ENCODE measurements around the gene TCF4.

Gene TCF4

DNA sequence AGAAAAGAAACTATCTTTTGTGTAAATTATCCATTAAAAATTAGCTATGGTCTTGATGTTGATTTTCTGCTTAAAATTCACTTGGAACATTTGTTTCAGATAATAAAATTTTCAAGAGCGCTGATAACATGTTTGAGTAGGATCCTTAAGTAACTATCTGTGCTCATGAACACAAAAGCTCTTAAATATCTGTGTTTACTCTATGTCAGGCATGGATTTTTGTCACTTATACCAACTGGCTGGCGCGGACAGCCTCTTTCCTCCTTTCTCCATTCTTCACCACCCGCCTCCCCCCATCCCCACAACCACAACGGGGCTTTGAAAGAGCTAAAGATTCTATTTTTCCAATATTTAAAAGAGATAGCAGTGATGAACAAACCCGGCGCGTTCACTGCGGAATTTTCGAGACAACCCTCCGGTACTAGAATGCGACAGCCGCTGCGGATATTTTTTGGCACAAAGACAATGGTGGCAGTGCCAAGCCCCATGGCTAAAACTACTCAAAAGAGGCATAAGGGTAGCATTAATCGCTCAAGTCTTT lies 181.5 kb downstream of the TCF4 start:
- Histone ChIP-seq H3K27me3 (ENCODE audit: control insufficient read depth, insufficient read depth, low read length) (no peaks in the 10 kb centered on the region), H3K36me3 (ENCODE audit: control insufficient read depth, insufficient read depth, low read length) (no peaks in the 10 kb centered on the region), H3K4me3 (ENCODE audit: low read depth, low read length) (no peak overlapping the region), H3K27ac (ENCODE audit: low read depth, low read length) (no peak overlapping the region), H3K9ac (ENCODE audit: low read length) (no peak overlapping the region), H3K4me1 (ENCODE audit: control insufficient read depth, insufficient read depth, low read length) (peaks cover 64% of the 10 kb centered on the region), H3K9me3 (ENCODE audit: control insufficient read depth, insufficient read depth, low read depth, low read length) (no peaks in the 10 kb centered on the region)

DNA sequence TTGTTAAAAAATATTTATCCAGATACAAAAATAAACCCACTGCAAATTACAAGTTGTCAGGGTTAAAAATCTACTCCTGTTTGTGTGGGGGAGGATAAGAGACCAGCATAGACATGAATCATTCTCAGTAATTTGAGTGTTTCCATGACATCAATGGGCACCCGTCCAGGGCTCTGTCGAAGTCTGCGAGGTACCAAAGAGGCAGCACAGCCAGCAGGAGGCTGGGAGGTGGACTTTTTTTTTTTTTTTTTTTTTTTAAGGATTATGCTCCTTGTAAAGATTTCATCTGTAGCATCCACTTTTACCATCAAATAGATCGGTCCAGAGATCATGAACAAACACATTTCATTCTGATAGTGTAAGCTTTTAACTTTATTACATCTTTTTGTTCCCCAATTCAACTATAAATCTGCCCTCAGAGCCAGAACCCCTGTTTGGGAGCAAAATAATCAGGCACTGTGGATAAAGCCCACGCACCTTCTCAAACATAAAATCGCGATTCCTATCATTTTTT lies 182.0 kb downstream of the TCF4 start:
- Histone ChIP-seq H3K36me3 (ENCODE audit: control insufficient read depth, insufficient read depth, low read length) (no peaks in the 10 kb centered on the region), H3K9ac (ENCODE audit: low read length) (no peak overlapping the region), H3K27ac (ENCODE audit: low read depth, low read length) (no peak overlapping the region), H3K9me3 (ENCODE audit: control insufficient read depth, insufficient read depth, low read depth, low read length) (no peaks in the 10 kb centered on the region), H3K4me1 (ENCODE audit: control insufficient read depth, insufficient read depth, low read length) (peaks cover 70% of the 10 kb centered on the region), H3K27me3 (ENCODE audit: control insufficient read depth, insufficient read depth, low read length) (no peaks in the 10 kb centered on the region), H3K4me3 (ENCODE audit: low read depth, low read length) (no peak overlapping the region)

DNA sequence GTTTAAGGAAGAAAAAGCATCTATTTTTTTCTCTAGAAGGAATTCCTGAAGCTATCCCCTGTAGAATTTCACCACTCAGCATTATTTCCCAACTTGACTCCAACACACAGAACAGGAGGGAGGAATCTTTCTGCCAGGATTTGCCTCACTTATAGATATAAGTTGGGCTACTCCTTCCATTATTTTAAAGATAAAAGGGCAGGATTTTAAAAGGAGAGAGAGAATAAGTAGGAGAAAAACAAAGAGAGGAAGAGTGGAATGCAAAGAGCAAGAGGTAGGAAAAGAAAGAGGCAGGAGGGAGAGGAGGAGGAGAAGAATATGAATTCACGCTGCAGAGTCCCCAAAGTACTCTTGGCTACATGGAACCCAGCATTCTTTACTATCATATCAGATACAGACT lies 182.5 kb downstream of the TCF4 start:
- no peaks in the 10 kb centered on the region for H3K36me3 ChIP-seq (ENCODE audit: control insufficient read depth, insufficient read depth, low read length)
- H3K27ac ChIP-seq (ENCODE audit: low read depth, low read length): no peak overlapping the region
- no peak overlapping the region for H3K4me3 ChIP-seq (ENCODE audit: low read depth, low read length)
- H3K9me3 ChIP-seq (ENCODE audit: control insufficient read depth, insufficient read depth, low read depth, low read length): no peaks in the 10 kb centered on the region
- H3K4me1 ChIP-seq (ENCODE audit: control insufficient read depth, insufficient read depth, low read length): peaks cover 74% of the 10 kb centered on the region
- H3K9ac ChIP-seq (ENCODE audit: low read length): no peak overlapping the region
- no peaks in the 10 kb centered on the region for H3K27me3 ChIP-seq (ENCODE audit: control insufficient read depth, insufficient read depth, low read length)

DNA sequence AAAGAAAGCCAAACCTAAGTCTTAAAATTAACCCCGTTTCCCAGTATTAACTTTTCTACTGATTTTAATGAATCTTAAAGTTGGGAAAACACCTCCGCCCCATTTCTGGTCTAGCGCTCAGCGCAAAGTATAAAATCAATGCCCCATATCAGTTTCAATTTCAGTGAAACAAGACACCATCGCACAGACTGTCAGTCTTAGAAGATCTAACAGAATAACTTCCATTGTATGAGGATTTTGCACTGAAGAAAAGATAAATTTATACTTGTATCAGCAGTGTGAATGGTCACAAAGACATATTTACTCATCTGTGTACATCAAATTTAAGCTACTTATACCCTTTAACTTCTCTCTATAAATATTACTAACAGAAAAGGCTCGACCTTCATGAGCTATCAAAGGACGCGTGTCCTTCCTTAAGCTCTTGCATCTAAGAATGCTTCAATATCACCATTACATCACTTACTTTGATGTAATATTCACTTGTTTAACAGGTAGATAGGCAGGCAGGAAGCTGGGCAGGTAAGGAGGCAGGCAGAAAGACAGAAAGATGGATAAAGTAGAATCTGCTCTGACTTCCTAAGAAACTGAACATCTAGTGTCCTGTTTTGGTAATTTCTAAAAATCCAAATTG lies 183.0 kb downstream of the TCF4 start:
- Histone ChIP-seq H3K27me3 (ENCODE audit: control insufficient read depth, insufficient read depth, low read length) (no peaks in the 10 kb centered on the region), H3K9ac (ENCODE audit: low read length) (no peak overlapping the region), H3K27ac (ENCODE audit: low read depth, low read length) (no peak overlapping the region), H3K9me3 (ENCODE audit: control insufficient read depth, insufficient read depth, low read depth, low read length) (no peaks in the 10 kb centered on the region), H3K4me1 (ENCODE audit: control insufficient read depth, insufficient read depth, low read length) (peaks cover 73% of the 10 kb centered on the region), H3K4me3 (ENCODE audit: low read depth, low read length) (no peak overlapping the region), H3K36me3 (ENCODE audit: control insufficient read depth, insufficient read depth, low read length) (no peaks in the 10 kb centered on the region)

DNA sequence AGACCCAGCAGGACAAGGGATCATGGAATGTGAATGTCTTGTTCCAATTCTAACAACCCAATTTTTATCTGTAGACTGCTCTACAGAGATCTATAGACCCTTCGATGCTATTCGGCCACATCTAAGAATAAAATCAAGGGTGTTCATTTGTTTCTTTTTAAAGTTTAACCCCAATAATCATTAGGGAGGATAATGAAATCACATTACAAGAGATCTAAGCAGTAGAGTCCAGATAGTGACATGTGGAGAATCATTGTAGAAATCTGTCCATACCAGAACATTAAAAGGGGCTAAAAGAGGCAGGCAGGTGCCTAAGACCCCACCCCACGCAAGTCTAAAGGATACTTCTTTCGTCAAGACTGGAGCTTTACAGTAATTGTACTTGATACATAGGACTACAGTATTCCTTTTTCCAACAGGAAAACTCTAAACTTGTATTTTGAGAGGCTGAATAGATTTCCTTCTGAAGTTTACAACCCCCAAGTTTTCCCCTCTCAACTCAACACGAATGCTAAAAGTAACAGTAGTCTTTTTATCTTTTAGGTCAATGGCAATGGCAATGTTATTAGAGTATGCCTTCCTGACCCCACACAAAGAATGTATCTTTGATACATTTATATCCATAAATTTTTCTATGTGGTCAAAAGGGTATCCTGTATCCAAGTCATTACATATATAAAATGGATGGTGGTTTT lies 183.7 kb downstream of the TCF4 start:
- Histone ChIP-seq H3K27ac (ENCODE audit: low read depth, low read length) (no peak overlapping the region), H3K4me3 (ENCODE audit: low read depth, low read length) (no peak overlapping the region), H3K9me3 (ENCODE audit: control insufficient read depth, insufficient read depth, low read depth, low read length) (no peaks in the 10 kb centered on the region), H3K9ac (ENCODE audit: low read length) (no peak overlapping the region), H3K27me3 (ENCODE audit: control insufficient read depth, insufficient read depth, low read length) (no peaks in the 10 kb centered on the region), H3K4me1 (ENCODE audit: control insufficient read depth, insufficient read depth, low read length) (peaks cover 67% of the 10 kb centered on the region), H3K36me3 (ENCODE audit: control insufficient read depth, insufficient read depth, low read length) (no peaks in the 10 kb centered on the region)

DNA sequence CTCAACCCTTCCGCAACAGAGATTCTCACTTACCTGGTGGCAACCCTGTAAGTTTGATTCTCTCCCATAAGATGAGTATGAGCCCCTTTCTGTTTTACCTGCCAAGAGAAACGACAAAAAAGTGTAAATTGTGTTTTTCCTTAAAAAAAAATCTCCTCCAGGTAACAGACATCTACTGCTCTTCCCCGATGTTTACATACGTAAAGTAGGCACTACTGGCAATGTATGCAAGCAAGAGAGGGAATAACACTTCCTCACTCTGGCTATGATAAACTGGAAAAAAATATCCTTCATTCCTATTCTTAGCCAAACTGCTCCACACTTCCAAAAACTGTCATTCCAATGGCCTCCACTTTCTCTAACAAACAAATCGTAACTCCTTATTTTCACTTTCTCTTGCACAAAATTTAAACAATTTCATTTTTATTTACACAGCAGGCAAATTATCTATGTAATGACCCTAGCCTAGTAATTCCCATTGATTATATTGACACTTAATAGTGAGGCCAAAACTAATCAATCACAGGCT lies 184.5 kb downstream of the TCF4 start:
- Histone ChIP-seq H3K9ac (ENCODE audit: low read length) (no peak overlapping the region), H3K36me3 (ENCODE audit: control insufficient read depth, insufficient read depth, low read length) (no peaks in the 10 kb centered on the region), H3K4me1 (ENCODE audit: control insufficient read depth, insufficient read depth, low read length) (peaks cover 64% of the 10 kb centered on the region), H3K4me3 (ENCODE audit: low read depth, low read length) (no peak overlapping the region), H3K9me3 (ENCODE audit: control insufficient read depth, insufficient read depth, low read depth, low read length) (no peaks in the 10 kb centered on the region), H3K27me3 (ENCODE audit: control insufficient read depth, insufficient read depth, low read length) (no peaks in the 10 kb centered on the region), H3K27ac (ENCODE audit: low read depth, low read length) (peak overlapping the region; percentile 12)

DNA sequence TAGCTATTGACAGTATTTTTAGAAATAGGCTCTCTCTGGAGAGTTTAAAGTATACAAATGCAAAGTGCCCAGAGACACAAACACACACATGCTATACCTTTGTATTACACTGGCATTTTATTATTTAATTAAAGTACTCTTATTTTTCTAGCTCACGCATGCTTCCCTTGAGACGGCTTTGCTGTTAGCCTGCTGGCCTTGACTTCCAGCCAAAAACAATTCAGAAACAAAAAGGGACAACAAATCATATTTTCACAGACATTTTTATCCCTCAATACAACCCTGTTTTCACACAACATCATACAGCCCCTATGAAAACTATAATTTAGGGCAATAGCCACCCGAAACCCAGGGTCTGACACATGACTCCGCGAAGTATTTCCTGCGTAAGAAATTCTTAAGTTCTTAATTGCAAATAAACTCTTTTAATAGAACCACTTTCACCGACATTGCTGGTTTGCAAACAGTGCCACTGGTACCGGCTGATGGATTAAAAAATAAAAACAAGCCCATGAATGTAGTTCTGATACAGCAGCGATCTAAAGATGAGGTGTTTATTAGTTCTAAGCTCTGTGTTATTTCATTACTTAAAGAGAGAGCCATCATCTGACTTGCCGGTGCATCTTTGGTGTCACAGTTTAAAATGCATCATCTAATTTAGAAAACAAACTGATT lies 185.1 kb downstream of the TCF4 start:
- H3K27ac ChIP-seq (ENCODE audit: low read depth, low read length): peak overlapping the region; percentile 12
- no peak overlapping the region for H3K9ac ChIP-seq (ENCODE audit: low read length)
- no peaks in the 10 kb centered on the region for H3K36me3 ChIP-seq (ENCODE audit: control insufficient read depth, insufficient read depth, low read length)
- no peak overlapping the region for H3K4me3 ChIP-seq (ENCODE audit: low read depth, low read length)
- no peaks in the 10 kb centered on the region for H3K27me3 ChIP-seq (ENCODE audit: control insufficient read depth, insufficient read depth, low read length)
- H3K4me1 ChIP-seq (ENCODE audit: control insufficient read depth, insufficient read depth, low read length): peaks cover 66% of the 10 kb centered on the region
- no peaks in the 10 kb centered on the region for H3K9me3 ChIP-seq (ENCODE audit: control insufficient read depth, insufficient read depth, low read depth, low read length)

DNA sequence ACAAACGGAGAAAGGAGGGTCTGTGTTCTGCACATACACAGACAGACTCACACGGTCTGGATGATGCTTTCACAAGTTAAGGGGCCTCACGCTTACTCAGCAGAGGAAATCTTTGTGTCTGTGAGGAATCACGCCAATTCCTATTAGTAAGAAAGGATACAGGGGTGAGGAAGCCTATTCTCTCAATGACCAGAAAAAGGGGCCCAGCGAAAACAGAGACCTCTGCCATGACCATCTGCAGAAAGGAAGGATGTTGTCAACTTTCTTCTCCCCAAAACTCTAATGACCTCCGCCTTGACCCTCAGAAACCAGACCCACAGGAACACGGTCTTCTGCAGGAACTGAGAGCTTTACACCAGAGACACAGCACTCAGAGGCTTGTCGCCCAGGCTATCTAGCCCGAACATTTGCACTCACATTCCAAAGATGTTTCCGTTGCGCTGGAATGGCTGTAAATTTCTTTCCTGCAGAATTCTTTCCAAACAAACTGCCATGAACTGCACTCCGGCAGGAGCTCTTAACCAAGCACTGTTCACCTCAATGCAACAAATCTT lies 186.3 kb downstream of the TCF4 start:
- H3K36me3 ChIP-seq (ENCODE audit: control insufficient read depth, insufficient read depth, low read length): no peaks in the 10 kb centered on the region
- H3K4me3 ChIP-seq (ENCODE audit: low read depth, low read length): peak overlapping the region; percentile 13; the same call in 1 of the 2 replicates
- H3K27ac ChIP-seq (ENCODE audit: low read depth, low read length): peak overlapping the region; percentile 5; the same call in 1 of the 2 replicates
- no peaks in the 10 kb centered on the region for H3K9me3 ChIP-seq (ENCODE audit: control insufficient read depth, insufficient read depth, low read depth, low read length)
- peaks cover 72% of the 10 kb centered on the region for H3K4me1 ChIP-seq (ENCODE audit: control insufficient read depth, insufficient read depth, low read length)
- H3K9ac ChIP-seq (ENCODE audit: low read length): peak overlapping the region; percentile 35
- no peaks in the 10 kb centered on the region for H3K27me3 ChIP-seq (ENCODE audit: control insufficient read depth, insufficient read depth, low read length)

DNA sequence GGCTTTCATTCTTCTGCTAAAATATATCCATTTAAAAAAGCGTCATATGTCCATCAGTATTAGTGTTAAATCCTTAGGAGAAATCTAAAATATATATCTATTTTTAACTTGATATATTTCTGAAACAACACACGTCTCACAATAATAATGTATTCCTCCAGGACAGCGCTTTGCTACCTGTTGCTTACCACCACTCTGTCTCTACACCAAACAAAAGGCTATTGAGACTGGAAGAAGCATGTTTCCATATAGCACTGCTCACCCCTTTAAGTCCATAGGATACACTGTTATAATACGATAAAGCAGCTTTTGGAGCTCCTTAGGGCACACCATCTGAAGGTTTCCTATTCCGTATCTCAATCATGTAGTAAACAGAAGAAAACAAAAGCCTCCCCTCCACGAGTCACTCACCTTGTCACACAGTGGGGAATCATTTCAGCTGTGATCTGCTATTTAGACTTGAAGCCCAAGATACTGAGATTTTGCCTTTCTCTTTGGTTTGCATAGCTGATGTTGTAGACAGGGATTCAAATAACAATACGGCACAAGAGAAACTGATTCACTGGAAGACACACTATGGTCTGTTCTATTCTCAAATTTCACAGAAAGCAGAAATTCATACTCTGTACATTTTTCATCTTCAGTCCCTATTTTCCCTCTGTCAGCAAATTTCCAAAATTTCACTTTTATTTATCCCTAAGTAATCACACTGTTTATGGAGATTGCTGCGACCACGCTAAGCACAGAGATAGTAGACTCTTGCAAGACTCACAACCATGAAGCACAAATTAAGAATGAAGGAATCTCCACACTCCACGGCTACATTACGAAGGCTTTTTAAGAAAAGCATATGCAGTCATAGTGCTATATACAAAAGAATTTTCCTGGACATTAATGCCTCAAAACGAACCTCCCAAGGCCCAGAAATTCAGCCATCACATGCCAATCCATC lies 187.1 kb downstream of the TCF4 start:
- no peaks in the 10 kb centered on the region for H3K27me3 ChIP-seq (ENCODE audit: control insufficient read depth, insufficient read depth, low read length)
- H3K4me3 ChIP-seq (ENCODE audit: low read depth, low read length): no peak overlapping the region; the same call in 1 of the 2 replicates
- peaks cover 71% of the 10 kb centered on the region for H3K4me1 ChIP-seq (ENCODE audit: control insufficient read depth, insufficient read depth, low read length)
- H3K36me3 ChIP-seq (ENCODE audit: control insufficient read depth, insufficient read depth, low read length): no peaks in the 10 kb centered on the region
- peak overlapping the region; percentile 5; the same call in 1 of the 2 replicates for H3K27ac ChIP-seq (ENCODE audit: low read depth, low read length)
- peak overlapping the region; percentile 35 for H3K9ac ChIP-seq (ENCODE audit: low read length)
- no peaks in the 10 kb centered on the region for H3K9me3 ChIP-seq (ENCODE audit: control insufficient read depth, insufficient read depth, low read depth, low read length)

DNA sequence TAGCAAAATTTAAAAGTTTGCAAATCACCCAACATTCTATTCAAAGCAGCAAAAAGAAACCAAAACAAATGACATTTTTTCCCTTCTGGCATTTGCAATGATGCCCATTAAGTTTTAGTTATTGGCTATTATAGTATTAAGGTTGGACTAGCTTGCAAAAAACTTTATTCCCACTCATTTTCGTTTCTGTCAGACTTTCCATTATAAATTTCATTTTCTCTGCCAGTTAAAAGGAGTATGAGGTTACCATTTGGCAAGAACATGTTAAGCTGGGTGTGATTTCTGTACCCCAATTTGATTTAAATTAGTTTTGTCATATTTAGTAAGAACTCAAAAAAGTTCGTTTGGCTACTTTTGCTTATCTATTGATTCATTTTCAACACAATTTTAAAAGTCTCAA lies 187.9 kb downstream of the TCF4 start:
- H3K36me3 ChIP-seq (ENCODE audit: control insufficient read depth, insufficient read depth, low read length): no peaks in the 10 kb centered on the region
- H3K4me3 ChIP-seq (ENCODE audit: low read depth, low read length): no peak overlapping the region
- H3K27ac ChIP-seq (ENCODE audit: low read depth, low read length): no peak overlapping the region
- H3K9ac ChIP-seq (ENCODE audit: low read length): no peak overlapping the region
- H3K4me1 ChIP-seq (ENCODE audit: control insufficient read depth, insufficient read depth, low read length): peaks cover 64% of the 10 kb centered on the region
- H3K27me3 ChIP-seq (ENCODE audit: control insufficient read depth, insufficient read depth, low read length): no peaks in the 10 kb centered on the region
- no peaks in the 10 kb centered on the region for H3K9me3 ChIP-seq (ENCODE audit: control insufficient read depth, insufficient read depth, low read depth, low read length)

Data from HUES6 (cell line).